K562 (cell line): ENCODE measurements around the gene FCSK.

ENCODE experiments used
- FUS ChIP-seq: fragments of 200-400 bp; formaldehyde crosslinking; optimal IDR thresholded peaks from 2 replicates; pipeline ENCODE3; 2017; ENCODE audit warnings: low read depth, low read length
- GABPA ChIP-seq: fragments of 200-800 bp; sonication (Bioruptor generic); conservative IDR thresholded peaks from 2 replicates; pipeline ENCODE4 v1.6.1; 2016; ENCODE audit warnings: low read depth, missing genetic modification characterization, missing compliant biosample characterization
- HCFC1 ChIP-seq: IDR thresholded peaks from 2 replicates; pipeline ENCODE4 v1.6.1; 2012; ENCODE audit warnings: low read depth, low read length, improper control_type of control experiment
- MAZ ChIP-seq, 2 experiments: fragments of 450-650 bp in 1 of 2; sonication (generic) in 1 of 2; formaldehyde crosslinking; IDR thresholded peaks in 1 of 2; conservative IDR thresholded peaks in 1 of 2; 2 replicates each; pipeline versions ENCODE4 v1.4.0 to v1.5.0; 2020; ENCODE audit warnings: mild to moderate bottlenecking in 1 of 2, missing genetic modification reagents in 1 of 2
- POLR2A ChIP-seq: fragments of 450-650 bp; conservative IDR thresholded peaks from 2 replicates; pipeline ENCODE4 v1.6.1; 2016
- ZNF274 ChIP-seq: IDR thresholded peaks from 2 replicates; pipeline ENCODE4 v1.6.1; 2011; ENCODE audit warnings: low read depth, mild to moderate bottlenecking, low read length, moderate library complexity, borderline replicate concordance
- TF ChIP-seq, protein P1 (sequence below): fragments of 250-450 bp; sonication (Bioruptor Pico); IDR thresholded peaks from 2 replicates; pipeline ENCODE4 v1.5.1; 2021; ENCODE audit warnings: mild to moderate bottlenecking
- TF ChIP-seq, protein P2 (sequence below), 3 experiments: IDR thresholded peaks in 2 of 3; conservative IDR thresholded peaks in 1 of 3; 2 replicates each; pipeline ENCODE4 v1.5.1; 2011 to 2012; ENCODE audit warnings: low read length in 3 of 3, mild to moderate bottlenecking in 3 of 3, control low read depth in 2 of 3, improper control_type of control experiment in 1 of 3, inconsistent platforms in 1 of 3, low read depth in 1 of 3, mixed read lengths in 1 of 3, moderate library complexity in 1 of 3; ENCODE audit not compliant: insufficient read depth in 2 of 3
- TF ChIP-seq, protein P3 (sequence below): conservative IDR thresholded peaks from 2 replicates; pipeline ENCODE4 v1.6.1; 2011; ENCODE audit warnings: low read depth, mild to moderate bottlenecking, low read length; ENCODE audit not compliant: control insufficient read depth

DNA sequence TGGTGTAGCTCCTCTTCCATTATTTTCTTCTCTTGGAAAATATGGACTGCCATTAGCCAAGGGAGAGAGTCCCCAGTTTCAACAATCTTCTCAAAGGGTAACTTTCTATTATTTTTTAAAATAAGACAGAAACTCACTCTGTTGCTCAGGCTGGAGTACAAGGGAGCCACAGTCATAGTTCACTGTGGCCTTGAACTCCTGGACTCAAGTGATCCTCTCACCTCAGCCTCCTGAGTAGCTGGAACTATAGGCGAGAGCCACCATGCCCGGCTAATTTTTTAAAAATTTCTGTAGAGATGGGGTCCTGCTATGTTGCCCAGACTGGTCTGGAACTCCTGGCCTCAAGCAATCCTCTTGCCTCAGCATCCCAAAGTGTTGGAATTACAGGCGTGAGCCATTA lies 55.8 kb downstream of the FCSK start:
- TF ChIP-seq, protein P1, sequence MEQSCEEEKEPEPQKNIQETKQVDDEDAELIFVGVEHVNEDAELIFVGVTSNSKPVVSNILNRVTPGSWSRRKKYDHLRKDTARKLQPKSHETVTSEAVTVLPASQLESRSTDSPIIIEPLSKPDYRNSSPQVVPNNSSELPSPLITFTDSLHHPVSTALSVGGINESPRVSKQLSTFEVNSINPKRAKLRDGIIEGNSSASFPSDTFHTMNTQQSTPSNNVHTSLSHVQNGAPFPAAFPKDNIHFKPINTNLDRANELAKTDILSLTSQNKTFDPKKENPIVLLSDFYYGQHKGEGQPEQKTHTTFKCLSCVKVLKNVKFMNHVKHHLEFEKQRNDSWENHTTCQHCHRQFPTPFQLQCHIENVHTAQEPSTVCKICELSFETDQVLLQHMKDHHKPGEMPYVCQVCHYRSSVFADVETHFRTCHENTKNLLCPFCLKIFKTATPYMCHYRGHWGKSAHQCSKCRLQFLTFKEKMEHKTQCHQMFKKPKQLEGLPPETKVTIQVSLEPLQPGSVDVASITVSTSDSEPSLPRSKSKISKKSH, result no peak
- TF ChIP-seq, protein P2, sequence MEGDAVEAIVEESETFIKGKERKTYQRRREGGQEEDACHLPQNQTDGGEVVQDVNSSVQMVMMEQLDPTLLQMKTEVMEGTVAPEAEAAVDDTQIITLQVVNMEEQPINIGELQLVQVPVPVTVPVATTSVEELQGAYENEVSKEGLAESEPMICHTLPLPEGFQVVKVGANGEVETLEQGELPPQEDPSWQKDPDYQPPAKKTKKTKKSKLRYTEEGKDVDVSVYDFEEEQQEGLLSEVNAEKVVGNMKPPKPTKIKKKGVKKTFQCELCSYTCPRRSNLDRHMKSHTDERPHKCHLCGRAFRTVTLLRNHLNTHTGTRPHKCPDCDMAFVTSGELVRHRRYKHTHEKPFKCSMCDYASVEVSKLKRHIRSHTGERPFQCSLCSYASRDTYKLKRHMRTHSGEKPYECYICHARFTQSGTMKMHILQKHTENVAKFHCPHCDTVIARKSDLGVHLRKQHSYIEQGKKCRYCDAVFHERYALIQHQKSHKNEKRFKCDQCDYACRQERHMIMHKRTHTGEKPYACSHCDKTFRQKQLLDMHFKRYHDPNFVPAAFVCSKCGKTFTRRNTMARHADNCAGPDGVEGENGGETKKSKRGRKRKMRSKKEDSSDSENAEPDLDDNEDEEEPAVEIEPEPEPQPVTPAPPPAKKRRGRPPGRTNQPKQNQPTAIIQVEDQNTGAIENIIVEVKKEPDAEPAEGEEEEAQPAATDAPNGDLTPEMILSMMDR (IDR thresholded peaks at IDR 0.05 in 2 of 3, conservative IDR thresholded peaks at IDR 0.05 in 1 of 3; ENCODE audit: insufficient read depth in 2 of 3, low read depth in 1 of 3, low read length in 3 of 3), result no peak
- no peak for TF ChIP-seq GABPA
- TF ChIP-seq HCFC1, result no peak
- TF ChIP-seq MAZ (CRISPR knock-in tag; conservative IDR thresholded peaks at IDR 0.05 in 1 of 2, IDR thresholded peaks at IDR 0.05 in 1 of 2), result no peak
- TF ChIP-seq ZNF274, result no peak
- no peak for TF ChIP-seq POLR2A
- TF ChIP-seq, protein P3, sequence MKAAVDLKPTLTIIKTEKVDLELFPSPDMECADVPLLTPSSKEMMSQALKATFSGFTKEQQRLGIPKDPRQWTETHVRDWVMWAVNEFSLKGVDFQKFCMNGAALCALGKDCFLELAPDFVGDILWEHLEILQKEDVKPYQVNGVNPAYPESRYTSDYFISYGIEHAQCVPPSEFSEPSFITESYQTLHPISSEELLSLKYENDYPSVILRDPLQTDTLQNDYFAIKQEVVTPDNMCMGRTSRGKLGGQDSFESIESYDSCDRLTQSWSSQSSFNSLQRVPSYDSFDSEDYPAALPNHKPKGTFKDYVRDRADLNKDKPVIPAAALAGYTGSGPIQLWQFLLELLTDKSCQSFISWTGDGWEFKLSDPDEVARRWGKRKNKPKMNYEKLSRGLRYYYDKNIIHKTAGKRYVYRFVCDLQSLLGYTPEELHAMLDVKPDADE, result no peak
- TF ChIP-seq FUS, result no peak
